Right atrium auricular region (tissue), 2 donors: ENCODE measurements around the gene IGF2R. TPM values are rescaled to one million over a fixed set of nuclear protein-coding genes. Genes with fewer than 3 reads are reported as not detected.

Experiments
- DNase-seq: peaks from one replicate; pipeline ENCODE4 v3.0.0-alpha.2; 2019; ENCODE audit warnings: low spot score
- H3K27ac ChIP-seq, 2 donors: fragments of 200-600 bp; sonication (generic); 1 replicate in 1 of 2; 2 replicates in 1 of 2; pipeline ENCODE4 v1.5.1; 2016 to 2019
- H3K27me3 ChIP-seq, 2 donors: fragments of 200-600 bp; sonication (generic); one replicate each; pipeline versions ENCODE4 v1.5.1 to v1.6.0; 2017 to 2019
- H3K36me3 ChIP-seq: fragments of 200-600 bp; sonication (generic); one replicate; pipeline ENCODE4 v1.5.1; 2016
- H3K4me1 ChIP-seq, 2 donors: fragments of 200-600 bp; sonication (generic); one replicate each; pipeline versions ENCODE4 v1.5.1 to v1.6.0; 2017 to 2019
- H3K4me3 ChIP-seq, 2 donors: fragments of 200-600 bp; sonication (generic); 1 replicate in 1 of 2; 2 replicates in 1 of 2; pipeline ENCODE4 v1.5.1; 2017 to 2019; ENCODE audit warnings: mild to moderate bottlenecking in 1 of 2, moderate library complexity in 1 of 2
- H3K9me3 ChIP-seq, 2 donors: fragments of 200-600 bp; sonication (generic); one replicate each; pipeline ENCODE4 v1.5.1; 2019
- total RNA-seq, 2 donors: library from RNA; depleted of rRNA; stranded (reverse); fragments of >200 nt; gene quantifications; one replicate each; pipeline ENCODE4 v1.1.0, GENCODE V29; 2016
- TF ChIP-seq, protein P1 (sequence below), 2 donors: fragments of 200-600 bp; sonication (generic); IDR thresholded peaks; one replicate each; pipeline ENCODE4 v1.5.1; 2019; ENCODE audit warnings: antibody characterized with exemption in 2 of 2

The IGF2R gene
- total RNA-seq, 2 donors from 2014 or later = 47.9 to 48.9 TPM

DNA sequence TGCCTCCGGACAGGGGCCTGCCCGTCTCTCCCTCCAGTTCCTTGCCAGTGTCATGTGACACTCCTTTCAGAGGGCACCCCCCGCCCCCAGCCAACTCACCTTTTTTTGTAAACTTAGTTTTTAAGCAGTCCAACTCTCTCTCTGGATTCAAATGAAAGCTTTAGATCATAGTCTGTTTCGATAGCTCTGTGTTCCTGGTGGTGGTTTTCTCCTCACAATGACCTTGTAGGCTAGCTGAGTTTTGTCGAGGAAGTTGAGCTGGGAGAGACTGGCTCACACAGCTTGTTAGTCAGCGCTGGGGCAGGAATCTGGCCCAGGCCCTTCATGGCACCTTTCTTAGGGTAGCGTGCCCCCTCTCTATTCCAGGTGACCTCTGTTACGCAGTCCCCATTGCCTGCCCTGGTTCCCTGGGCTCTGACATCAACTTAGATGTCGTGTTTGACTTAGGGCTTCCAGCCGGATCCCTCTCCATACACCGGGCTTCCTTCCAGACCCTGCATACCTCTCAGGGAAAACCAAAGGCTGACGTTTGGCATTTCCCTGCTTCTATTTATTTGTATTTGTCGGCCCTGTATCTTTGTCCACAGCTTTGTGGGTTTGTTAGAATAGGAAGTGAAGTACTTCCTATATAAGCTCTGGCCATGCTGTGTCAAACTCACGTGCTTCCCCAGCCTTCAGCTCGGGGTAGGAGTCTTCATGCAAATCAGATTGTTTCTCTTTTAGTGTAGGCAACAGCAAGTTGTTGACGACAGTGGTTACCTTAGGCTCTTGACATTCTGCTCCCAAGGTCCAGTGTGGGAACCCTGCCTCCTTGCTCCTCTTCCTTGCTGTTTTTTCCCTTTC, 12.7 kb downstream of the IGF2R start:
- Histone ChIP-seq H3K9me3 (no peaks in the 10 kb centered on the region), H3K27ac (peak overlapping the region; percentile 80), H3K36me3 (no peaks in the 10 kb centered on the region), H3K4me1 (peaks cover 0 to 97% of the 10 kb centered on the region in 2 donors), H3K4me3 (no peak overlapping the region), H3K27me3 (no peaks in the 10 kb centered on the region)
- TF ChIP-seq, protein P1, sequence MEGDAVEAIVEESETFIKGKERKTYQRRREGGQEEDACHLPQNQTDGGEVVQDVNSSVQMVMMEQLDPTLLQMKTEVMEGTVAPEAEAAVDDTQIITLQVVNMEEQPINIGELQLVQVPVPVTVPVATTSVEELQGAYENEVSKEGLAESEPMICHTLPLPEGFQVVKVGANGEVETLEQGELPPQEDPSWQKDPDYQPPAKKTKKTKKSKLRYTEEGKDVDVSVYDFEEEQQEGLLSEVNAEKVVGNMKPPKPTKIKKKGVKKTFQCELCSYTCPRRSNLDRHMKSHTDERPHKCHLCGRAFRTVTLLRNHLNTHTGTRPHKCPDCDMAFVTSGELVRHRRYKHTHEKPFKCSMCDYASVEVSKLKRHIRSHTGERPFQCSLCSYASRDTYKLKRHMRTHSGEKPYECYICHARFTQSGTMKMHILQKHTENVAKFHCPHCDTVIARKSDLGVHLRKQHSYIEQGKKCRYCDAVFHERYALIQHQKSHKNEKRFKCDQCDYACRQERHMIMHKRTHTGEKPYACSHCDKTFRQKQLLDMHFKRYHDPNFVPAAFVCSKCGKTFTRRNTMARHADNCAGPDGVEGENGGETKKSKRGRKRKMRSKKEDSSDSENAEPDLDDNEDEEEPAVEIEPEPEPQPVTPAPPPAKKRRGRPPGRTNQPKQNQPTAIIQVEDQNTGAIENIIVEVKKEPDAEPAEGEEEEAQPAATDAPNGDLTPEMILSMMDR (IDR thresholded peaks at IDR 0.05) = no peak
- no peak for DNase-seq

DNA sequence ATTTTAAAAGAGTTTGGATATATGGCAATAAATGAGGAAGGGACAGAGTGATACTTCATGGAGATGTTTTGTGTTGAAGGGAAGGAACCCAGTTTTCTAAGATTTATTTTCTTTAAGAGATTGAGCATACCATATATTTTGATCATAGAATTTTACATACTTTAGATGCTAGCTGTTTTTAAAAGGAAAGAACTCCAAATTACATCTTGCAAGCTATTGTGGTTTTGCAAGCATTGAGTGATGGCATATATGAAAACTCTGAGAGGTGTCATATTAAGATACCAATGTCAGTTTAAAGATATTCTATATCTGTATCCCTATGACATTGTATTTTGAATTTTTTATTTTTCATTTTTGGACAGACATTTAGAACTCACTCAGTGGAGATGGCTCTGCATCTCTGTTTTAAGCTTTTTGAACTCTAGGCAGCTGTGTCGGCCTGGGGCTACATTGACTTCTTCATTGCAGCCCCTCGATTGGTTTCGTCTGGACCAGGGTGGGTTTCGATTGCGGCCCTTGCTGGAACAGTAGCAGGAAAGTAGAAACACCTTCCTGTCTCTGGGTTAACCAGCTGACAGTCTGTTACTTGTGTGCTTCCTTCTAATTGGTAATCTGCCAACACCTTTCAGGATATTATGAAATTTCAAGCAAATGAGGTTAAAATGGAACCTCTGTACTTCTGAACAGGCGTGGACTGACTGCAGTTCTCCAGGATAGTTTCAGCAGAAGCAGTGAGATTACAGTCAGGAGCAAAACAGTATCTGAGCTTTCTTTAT, 14.0 kb downstream of the IGF2R start:
- Histone ChIP-seq H3K4me1 (peaks cover 0 to 91% of the 10 kb centered on the region in 2 donors), H3K27me3 (no peaks in the 10 kb centered on the region), H3K27ac (peak overlapping the region in 1 of 2 donors; percentile 80), H3K36me3 (no peaks in the 10 kb centered on the region), H3K9me3 (no peaks in the 10 kb centered on the region), H3K4me3 (no peak overlapping the region)
- DNase-seq = no peak
- TF ChIP-seq, protein P1 (IDR thresholded peaks at IDR 0.05) = no peak

DNA sequence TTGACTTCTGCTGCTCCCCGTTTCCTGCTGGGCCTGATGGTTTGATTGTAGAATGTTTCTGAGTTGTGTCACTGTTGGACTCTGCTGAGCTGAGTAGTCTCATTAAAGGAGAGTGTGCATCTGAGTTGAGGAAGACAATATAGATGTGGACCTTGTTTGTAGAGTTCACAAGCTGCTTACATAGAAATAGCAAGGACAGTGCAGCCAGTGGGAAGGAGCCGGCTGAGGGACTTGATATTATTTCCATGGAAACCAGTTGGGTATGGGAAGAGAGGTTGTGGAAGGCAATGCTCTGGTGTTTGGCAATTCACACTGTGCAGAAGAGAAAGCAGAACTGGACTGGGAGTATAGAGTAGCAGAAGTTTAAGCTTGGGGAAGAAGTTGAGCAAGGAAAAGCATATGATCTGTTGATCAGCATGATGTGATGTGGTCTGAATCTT, 14.8 kb downstream of the IGF2R start:
- Histone ChIP-seq H3K4me1 (peaks cover 0 to 89% of the 10 kb centered on the region in 2 donors), H3K36me3 (no peaks in the 10 kb centered on the region), H3K4me3 (no peak overlapping the region), H3K9me3 (no peaks in the 10 kb centered on the region), H3K27me3 (no peaks in the 10 kb centered on the region), H3K27ac (peak overlapping the region in 1 of 2 donors; percentile 7)
- no peak for DNase-seq
- TF ChIP-seq, protein P1 (IDR thresholded peaks at IDR 0.05) = no peak

DNA sequence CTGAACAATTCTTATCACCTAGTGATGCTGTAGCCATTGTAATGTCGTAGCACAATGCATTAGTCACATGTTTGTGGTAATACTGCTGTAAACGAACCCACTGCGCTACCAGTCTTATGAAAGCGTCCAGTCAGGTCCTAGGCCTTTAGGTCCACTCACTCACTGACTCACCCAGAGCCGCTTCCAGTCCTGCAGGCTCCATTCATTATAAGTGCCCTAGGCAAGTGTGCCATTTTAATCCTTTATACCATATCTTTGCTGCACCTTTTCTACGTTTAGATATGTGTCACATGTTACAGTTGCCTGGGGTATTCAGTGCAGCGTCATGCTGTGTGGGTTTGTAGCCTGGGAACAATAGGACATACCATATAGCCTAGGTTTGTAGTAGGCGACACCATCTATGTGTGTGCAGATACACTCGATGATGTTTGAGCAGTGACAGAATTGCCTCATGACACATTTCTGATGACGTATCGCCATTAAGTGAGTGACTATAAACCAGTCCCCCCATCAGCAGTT, 15.4 kb downstream of the IGF2R start:
- DNase-seq = no peak
- no peaks in the 10 kb centered on the region for H3K27me3 ChIP-seq
- H3K4me3 ChIP-seq = no peak overlapping the region
- TF ChIP-seq, protein P1 (IDR thresholded peaks at IDR 0.05) = no peak
- no peaks in the 10 kb centered on the region for H3K9me3 ChIP-seq
- H3K27ac ChIP-seq = no peak overlapping the region
- no peaks in the 10 kb centered on the region for H3K36me3 ChIP-seq
- peaks cover 0 to 89% of the 10 kb centered on the region in 2 donors for H3K4me1 ChIP-seq

DNA sequence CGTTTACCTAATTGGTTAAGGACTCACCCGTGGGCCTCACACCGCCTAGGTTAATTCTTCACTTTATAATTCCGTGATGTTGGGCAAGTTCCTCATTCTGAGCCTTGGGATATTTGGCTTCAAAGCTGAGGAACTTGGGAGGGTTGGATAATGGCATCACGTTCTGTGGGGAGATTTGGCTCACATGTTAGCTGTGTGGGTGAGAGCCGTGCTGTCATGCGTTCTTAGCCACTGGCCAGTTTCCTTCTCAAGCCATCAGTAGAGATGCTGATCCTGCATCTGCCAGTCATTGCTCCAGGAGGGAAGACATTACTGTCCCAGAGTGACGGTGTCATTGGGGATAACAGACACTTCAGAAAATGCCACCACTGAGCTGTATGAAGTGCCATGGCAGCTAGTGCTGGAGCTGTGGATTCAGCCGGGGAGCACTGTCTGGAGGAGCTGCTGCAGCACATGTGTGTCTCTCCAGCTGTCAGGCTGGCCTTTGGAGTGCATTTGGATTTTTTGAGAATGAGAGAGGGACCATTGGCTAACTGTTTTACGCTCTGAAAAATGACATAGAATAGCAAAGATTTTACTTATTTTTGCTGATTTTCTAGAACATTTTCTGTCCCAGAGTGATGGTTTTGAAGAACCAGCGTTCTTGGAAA, 16.5 kb downstream of the IGF2R start:
- no peak for DNase-seq
- H3K4me1 ChIP-seq = peaks cover 0 to 88% of the 10 kb centered on the region in 2 donors
- H3K9me3 ChIP-seq = no peaks in the 10 kb centered on the region
- TF ChIP-seq, protein P1 (IDR thresholded peaks at IDR 0.05) = no peak
- no peak overlapping the region for H3K27ac ChIP-seq
- no peaks in the 10 kb centered on the region for H3K27me3 ChIP-seq
- H3K36me3 ChIP-seq = no peaks in the 10 kb centered on the region
- no peak overlapping the region for H3K4me3 ChIP-seq
